Measurements from ENCODE around the gene BOLA2B. TPM values are rescaled to one million over a fixed set of nuclear protein-coding genes. Genes with fewer than 3 reads are reported as not detected.

The BOLA2B gene
- polyA plus RNA-seq, 4 donors = 19.2 to 34.5 (median 23.0) TPM

DNA sequence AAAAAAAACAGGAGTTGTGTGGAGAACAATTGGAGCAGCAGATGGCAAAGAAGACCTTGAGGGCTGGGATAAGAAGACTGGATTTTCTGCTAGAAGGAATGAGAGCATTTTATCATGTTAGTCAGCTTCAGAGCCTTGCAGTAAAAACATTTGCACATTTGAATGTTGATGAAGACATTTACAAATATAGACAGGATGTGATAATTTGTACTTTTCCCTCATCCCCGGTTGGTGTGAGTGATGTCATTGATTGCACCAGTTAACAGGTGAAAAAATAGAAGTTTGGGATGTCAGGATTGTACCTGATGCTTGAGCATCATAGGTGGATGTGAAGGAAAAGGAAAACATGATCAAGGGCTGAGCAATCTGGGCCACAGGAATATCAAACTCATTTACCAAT lies 47.8 kb downstream of the BOLA2B start:
- no peak for DNase-seq (ENCODE audit: low read depth in 4 of 4, low spot score in 3 of 4)

DNA sequence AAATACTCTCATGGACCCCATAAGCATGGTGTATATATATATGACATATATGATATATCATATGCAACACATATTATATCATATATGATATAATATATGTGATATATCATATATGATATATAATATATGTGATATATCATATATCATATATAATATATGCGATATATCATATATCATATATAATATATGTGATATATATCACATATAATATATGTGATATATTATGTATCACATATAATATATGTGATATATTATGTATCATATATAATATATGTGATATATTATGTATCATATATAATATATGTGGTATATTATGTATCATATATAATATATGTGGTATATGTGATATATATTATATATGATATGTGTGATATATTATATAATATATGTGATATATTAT lies 48.5 kb downstream of the BOLA2B start:
- no peak for DNase-seq (ENCODE audit: low read depth in 4 of 4, low spot score in 3 of 4)

DNA sequence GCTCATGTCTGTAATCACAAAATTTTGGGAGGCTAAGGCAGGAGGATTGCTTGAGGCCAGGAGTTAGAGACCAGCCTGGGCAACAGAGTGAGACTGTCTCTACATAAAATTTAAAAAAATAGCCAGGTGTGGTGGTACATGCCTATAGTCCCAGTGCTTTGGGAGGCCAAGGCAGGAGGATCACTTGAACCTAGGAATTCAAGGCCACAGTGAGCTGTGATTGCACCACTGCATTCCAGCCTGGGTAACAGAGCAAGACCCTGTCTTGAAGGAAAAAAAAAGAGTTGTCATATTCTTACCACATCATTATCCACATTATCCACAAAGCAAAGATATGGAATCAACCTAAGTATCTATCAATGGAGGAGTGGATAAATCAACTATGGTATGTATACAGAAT lies 49.4 kb downstream of the BOLA2B start:
- DNase-seq (ENCODE audit: low read depth in 4 of 4, low spot score in 3 of 4) = no peak

DNA sequence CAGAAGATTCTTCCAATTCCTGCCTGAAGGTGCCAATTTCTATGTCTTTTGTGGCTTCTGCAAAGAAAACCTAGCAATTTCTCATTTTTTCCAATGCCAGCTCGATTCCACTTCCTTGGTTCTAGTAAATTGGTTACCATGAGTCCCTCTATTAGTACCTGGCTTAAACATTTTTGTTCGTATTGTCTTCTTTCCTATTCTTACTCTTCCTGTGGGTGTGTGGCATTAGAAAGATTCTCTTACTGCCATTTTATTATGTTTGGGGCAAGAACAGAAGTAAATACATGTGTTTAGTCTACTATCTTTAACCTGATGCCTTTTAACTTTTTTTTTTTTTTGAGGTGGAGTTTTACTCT lies 50.1 kb downstream of the BOLA2B start:
- no peak for DNase-seq (ENCODE audit: low read depth in 4 of 4, low spot score in 3 of 4)

Other genes with a start within 250 kb of the BOLA2B start
- gene TMEM219, start 231.6 kb downstream of the BOLA2B start, polyA plus RNA-seq (ENCODE audit: insufficient read length in 4 of 4) = 100 to 1,000 TPM; 115 to 126 (median 116) TPM
- 10 to 100 TPM; 41.9 to 52.5 (median 43.5) TPM for gene TAOK2, start 219.8 kb downstream of the BOLA2B start, polyA plus RNA-seq (ENCODE audit: insufficient read length in 4 of 4)
- 10 to 100 TPM; 15.2 to 22.5 (median 16.6) TPM for gene HIRIP3, start 198.0 kb downstream of the BOLA2B start, polyA plus RNA-seq (ENCODE audit: insufficient read length in 4 of 4)
- 10 to 100 TPM; 43.5 to 56.0 (median 48.6) TPM for gene INO80E, start 197.4 kb downstream of the BOLA2B start, polyA plus RNA-seq (ENCODE audit: insufficient read length in 4 of 4)
- gene DOC2A, start 182.6 kb downstream of the BOLA2B start, polyA plus RNA-seq (ENCODE audit: insufficient read length in 4 of 4) = 1 to 10 TPM; 2.1 to 2.7 (median 2.5) TPM
- not detected for gene C16orf92, start 170.5 kb downstream of the BOLA2B start, polyA plus RNA-seq (ENCODE audit: insufficient read length in 4 of 4)
- 1 to 10 TPM in 1 of 4 donors, under 1 TPM in 3; 0.58 to 1.4 (median 0.81) TPM for gene TLCD3B, start 162.4 kb downstream of the BOLA2B start, polyA plus RNA-seq (ENCODE audit: insufficient read length in 4 of 4)
- gene ALDOA, start 127.9 kb downstream of the BOLA2B start, polyA plus RNA-seq (ENCODE audit: insufficient read length in 4 of 4) = 100 to 1,000 TPM; 478 to 641 (median 500) TPM
- 100 to 1,000 TPM in 1 of 4 donors, 10 to 100 TPM in 3; 82.0 to 120 (median 90.5) TPM for gene PPP4C, start 117.7 kb downstream of the BOLA2B start, polyA plus RNA-seq (ENCODE audit: insufficient read length in 4 of 4)
- gene TBX6, start 101.7 kb downstream of the BOLA2B start, polyA plus RNA-seq (ENCODE audit: insufficient read length in 4 of 4) = 1 to 10 TPM; 1.1 to 2.0 (median 1.2) TPM
- 10 to 100 TPM; 56.7 to 78.4 (median 60.1) TPM for gene YPEL3, start 97.5 kb downstream of the BOLA2B start, polyA plus RNA-seq (ENCODE audit: insufficient read length in 4 of 4)
- gene GDPD3, start 80.1 kb downstream of the BOLA2B start, polyA plus RNA-seq (ENCODE audit: insufficient read length in 4 of 4) = 10 to 100 TPM in 2 of 4 donors, 1 to 10 TPM in 2; 8.9 to 14.8 (median 12.2) TPM
- gene MAPK3, start 70.4 kb downstream of the BOLA2B start, polyA plus RNA-seq (ENCODE audit: insufficient read length in 4 of 4) = 10 to 100 TPM; 85.7 to 98.8 (median 92.2) TPM
- 10 to 100 TPM in 3 of 4 donors, 1 to 10 TPM in 1; 9.2 to 12.3 (median 11.2) TPM for gene CORO1A, start 10.1 kb downstream of the BOLA2B start, polyA plus RNA-seq (ENCODE audit: insufficient read length in 4 of 4)
- 10 to 100 TPM; 18.9 to 20.8 (median 20.1) TPM for gene SLX1A, start 209 bp upstream of the BOLA2B start, polyA plus RNA-seq (ENCODE audit: insufficient read length in 4 of 4)
- gene SULT1A3, start 5.6 kb upstream of the BOLA2B start, polyA plus RNA-seq (ENCODE audit: insufficient read length in 4 of 4) = 10 to 100 TPM in 2 of 4 donors, 1 to 10 TPM in 2; 4.1 to 12.8 (median 10.6) TPM
- 10 to 100 TPM in 1 of 4 donors, 1 to 10 TPM in 3; 3.5 to 11.8 (median 6.0) TPM for gene NPIPB13, start 54.8 kb upstream of the BOLA2B start, polyA plus RNA-seq (ENCODE audit: insufficient read length in 4 of 4)
- 10 to 100 TPM; 49.5 to 63.5 (median 56.1) TPM for gene CD2BP2, start 161.6 kb upstream of the BOLA2B start, polyA plus RNA-seq (ENCODE audit: insufficient read length in 4 of 4)
- 10 to 100 TPM; 30.9 to 39.2 (median 34.3) TPM for gene TBC1D10B, start 176.8 kb upstream of the BOLA2B start, polyA plus RNA-seq (ENCODE audit: insufficient read length in 4 of 4)
- 1 to 10 TPM; 1.1 to 1.8 (median 1.4) TPM for gene MYL11, start 181.1 kb upstream of the BOLA2B start, polyA plus RNA-seq (ENCODE audit: insufficient read length in 4 of 4)
- gene SEPTIN1, start 188.9 kb upstream of the BOLA2B start, polyA plus RNA-seq (ENCODE audit: insufficient read length in 4 of 4) = 1 to 10 TPM in 3 of 4 donors, under 1 TPM in 1; 1.00 to 3.0 (median 2.1) TPM
- gene ZNF48, start 201.8 kb upstream of the BOLA2B start, polyA plus RNA-seq (ENCODE audit: insufficient read length in 4 of 4) = 10 to 100 TPM; 13.0 to 15.2 (median 13.9) TPM
- gene ZNF771, start 213.9 kb upstream of the BOLA2B start, polyA plus RNA-seq (ENCODE audit: insufficient read length in 4 of 4) = 1 to 10 TPM; 5.5 to 8.9 (median 5.8) TPM
- gene DCTPP1, start 236.4 kb upstream of the BOLA2B start, polyA plus RNA-seq (ENCODE audit: insufficient read length in 4 of 4) = 10 to 100 TPM; 43.6 to 63.9 (median 51.1) TPM

Measured in right renal pelvis (tissue), 4 donors.